Measurements from ENCODE around the gene PFKFB4. TPM values are rescaled to one million over a fixed set of nuclear protein-coding genes. Genes with fewer than 3 reads are reported as not detected.

Gene PFKFB4
- total RNA-seq, 1 experiment from 2014 or later = 20.3 TPM

GRCh38 chr3:48493203-48493501, 63.5 kb downstream of the PFKFB4 start:
- Histone ChIP-seq H3K36me3 (ENCODE audit: control insufficient read depth in 1 of 2, insufficient read depth in 2 of 2, low read length in 2 of 2) (no peaks in the 10 kb centered on the region), H3K4me2 (ENCODE audit: low read length) (no peak overlapping the region), H3K79me2 (ENCODE audit: insufficient read depth, low read length) (no peaks in the 10 kb centered on the region), H3K9me2 (ENCODE audit: insufficient read depth) (no peaks in the 10 kb centered on the region), H3K4me1 (ENCODE audit: control insufficient read depth in 1 of 2, insufficient read depth in 2 of 2, low read length in 2 of 2) (no peaks in the 10 kb centered on the region), H3K9ac (ENCODE audit: low read length) (no peak overlapping the region), H3K9me3 (ENCODE audit: control insufficient read depth in 1 of 2, insufficient read depth in 1 of 2, low read depth in 1 of 2, low read length in 2 of 2) (no peaks in the 10 kb centered on the region), H3K27me3 (ENCODE audit: insufficient read depth, low read length) (no peaks in the 10 kb centered on the region), H3K4me3 (replicated peaks in 1 of 2; ENCODE audit: low read depth in 1 of 2, low read length in 2 of 2) (no peak overlapping the region), H3K27ac (ENCODE audit: low read depth, low read length) (no peak overlapping the region), H4K20me1 (ENCODE audit: insufficient read depth) (no peaks in the 10 kb centered on the region), H2AFZ (ENCODE audit: low read depth, low read length, poor library complexity, severe bottlenecking) (no peak overlapping the region)
- ChIA-PET CTCF (no interaction called here), POLR2A (no interaction called here), RAD21 (ENCODE audit: low non-redundant PET in 1 of 2, low total read pairs in 2 of 2, uncharacterized antibody in 2 of 2, unreplicated experiment in 2 of 2) (no interaction called here)
- no TSS peak for BruUV-seq (replicated peaks)
- TF ChIP-seq ZBTB33 (IDR thresholded peaks at IDR 0.05; ENCODE audit: extremely low read depth, insufficient replicate concordance, low read length) (no peak), YY1 (IDR thresholded peaks at IDR 0.05; ENCODE audit: extremely low read depth, insufficient replicate concordance, low read depth, low read length) (no peak), CBX3 (IDR thresholded peaks at IDR 0.05; ENCODE audit: low read depth) (no peak), RAD21 (IDR thresholded peaks at IDR 0.05; ENCODE audit: low read depth) (no peak), SIN3A (IDR thresholded peaks at IDR 0.05; ENCODE audit: low read depth) (no peak), ZFX (IDR thresholded peaks at IDR 0.05) (no peak), EZH2phosphoT487 (IDR thresholded peaks at IDR 0.05; ENCODE audit: borderline replicate concordance) (no peak), TCF7L2 (IDR thresholded peaks at IDR 0.05; ENCODE audit: borderline replicate concordance, extremely low read depth, insufficient read depth, insufficient read length) (no peak), SP1 (IDR thresholded peaks at IDR 0.05; ENCODE audit: low read depth) (no peak), CEBPB (IDR thresholded peaks at IDR 0.05; ENCODE audit: low read depth) (no peak), ATF3 (IDR thresholded peaks at IDR 0.05) (no peak), CTCF (IDR thresholded peaks at IDR 0.05 in 2 of 3, conservative IDR thresholded peaks at IDR 0.05 in 1 of 3; ENCODE audit: borderline replicate concordance in 1 of 3, insufficient read depth in 1 of 3, low read depth in 2 of 3, low read length in 2 of 3) (no peak), REST (IDR thresholded peaks at IDR 0.05; ENCODE audit: low read depth) (no peak), MAX (IDR thresholded peaks at IDR 0.05) (no peak), ZNF274 (IDR thresholded peaks at IDR 0.05; ENCODE audit: low read depth, low read length) (no peak), JUND (IDR thresholded peaks at IDR 0.05) (no peak), FOSL1 (IDR thresholded peaks at IDR 0.05; ENCODE audit: low read depth) (no peak), EZH2 (IDR thresholded peaks at IDR 0.05) (no peak), POLR2AphosphoS5 (IDR thresholded peaks at IDR 0.05; ENCODE audit: low read depth, low read length) (no peak)
- DNase-seq (ENCODE audit: low read depth, low spot score) = no peak
- ATAC-seq = no peak
- intact Hi-C loops (cut with micrococcal nuclease) = no loop called here
